GM12801 (cell line): ENCODE results near the gene THSD7A.

Source experiments
- TF ChIP-seq, protein P1 (sequence below): IDR thresholded peaks from one replicate; pipeline ENCODE4 v1.5.1; 2011; ENCODE audit warnings: control low read depth; ENCODE audit not compliant: insufficient read length; ENCODE audit errors: extremely low read depth

The THSD7A gene

DNA sequence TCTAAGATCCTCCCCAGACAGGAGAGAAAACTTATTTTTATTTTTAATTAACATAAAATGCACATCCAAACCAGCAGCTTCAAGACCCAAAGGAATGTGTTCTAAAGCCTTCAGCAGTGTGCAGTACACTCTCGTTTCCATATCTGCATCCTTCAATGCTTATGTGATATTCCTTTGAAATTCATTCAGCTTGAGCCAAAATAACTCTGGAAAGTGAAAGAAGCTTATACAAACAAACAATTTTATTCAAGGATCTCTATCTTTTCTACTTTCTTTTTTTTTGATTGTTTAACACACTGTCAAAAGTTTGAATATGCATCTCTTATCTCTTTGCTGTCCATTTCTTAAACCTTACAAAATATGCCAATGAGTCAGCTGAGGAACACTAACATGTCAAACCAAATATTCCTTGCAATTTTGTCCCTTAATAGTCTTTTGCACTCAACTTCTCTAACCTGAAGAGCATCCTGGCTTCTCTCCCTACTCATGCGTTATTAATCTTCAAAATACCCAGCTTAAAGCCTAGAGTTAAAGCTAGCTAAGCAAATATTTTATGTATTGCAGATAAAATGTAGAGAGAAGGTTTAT, 124.3 kb downstream of the THSD7A start:
- TF ChIP-seq, protein P1, sequence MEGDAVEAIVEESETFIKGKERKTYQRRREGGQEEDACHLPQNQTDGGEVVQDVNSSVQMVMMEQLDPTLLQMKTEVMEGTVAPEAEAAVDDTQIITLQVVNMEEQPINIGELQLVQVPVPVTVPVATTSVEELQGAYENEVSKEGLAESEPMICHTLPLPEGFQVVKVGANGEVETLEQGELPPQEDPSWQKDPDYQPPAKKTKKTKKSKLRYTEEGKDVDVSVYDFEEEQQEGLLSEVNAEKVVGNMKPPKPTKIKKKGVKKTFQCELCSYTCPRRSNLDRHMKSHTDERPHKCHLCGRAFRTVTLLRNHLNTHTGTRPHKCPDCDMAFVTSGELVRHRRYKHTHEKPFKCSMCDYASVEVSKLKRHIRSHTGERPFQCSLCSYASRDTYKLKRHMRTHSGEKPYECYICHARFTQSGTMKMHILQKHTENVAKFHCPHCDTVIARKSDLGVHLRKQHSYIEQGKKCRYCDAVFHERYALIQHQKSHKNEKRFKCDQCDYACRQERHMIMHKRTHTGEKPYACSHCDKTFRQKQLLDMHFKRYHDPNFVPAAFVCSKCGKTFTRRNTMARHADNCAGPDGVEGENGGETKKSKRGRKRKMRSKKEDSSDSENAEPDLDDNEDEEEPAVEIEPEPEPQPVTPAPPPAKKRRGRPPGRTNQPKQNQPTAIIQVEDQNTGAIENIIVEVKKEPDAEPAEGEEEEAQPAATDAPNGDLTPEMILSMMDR: no peak

DNA sequence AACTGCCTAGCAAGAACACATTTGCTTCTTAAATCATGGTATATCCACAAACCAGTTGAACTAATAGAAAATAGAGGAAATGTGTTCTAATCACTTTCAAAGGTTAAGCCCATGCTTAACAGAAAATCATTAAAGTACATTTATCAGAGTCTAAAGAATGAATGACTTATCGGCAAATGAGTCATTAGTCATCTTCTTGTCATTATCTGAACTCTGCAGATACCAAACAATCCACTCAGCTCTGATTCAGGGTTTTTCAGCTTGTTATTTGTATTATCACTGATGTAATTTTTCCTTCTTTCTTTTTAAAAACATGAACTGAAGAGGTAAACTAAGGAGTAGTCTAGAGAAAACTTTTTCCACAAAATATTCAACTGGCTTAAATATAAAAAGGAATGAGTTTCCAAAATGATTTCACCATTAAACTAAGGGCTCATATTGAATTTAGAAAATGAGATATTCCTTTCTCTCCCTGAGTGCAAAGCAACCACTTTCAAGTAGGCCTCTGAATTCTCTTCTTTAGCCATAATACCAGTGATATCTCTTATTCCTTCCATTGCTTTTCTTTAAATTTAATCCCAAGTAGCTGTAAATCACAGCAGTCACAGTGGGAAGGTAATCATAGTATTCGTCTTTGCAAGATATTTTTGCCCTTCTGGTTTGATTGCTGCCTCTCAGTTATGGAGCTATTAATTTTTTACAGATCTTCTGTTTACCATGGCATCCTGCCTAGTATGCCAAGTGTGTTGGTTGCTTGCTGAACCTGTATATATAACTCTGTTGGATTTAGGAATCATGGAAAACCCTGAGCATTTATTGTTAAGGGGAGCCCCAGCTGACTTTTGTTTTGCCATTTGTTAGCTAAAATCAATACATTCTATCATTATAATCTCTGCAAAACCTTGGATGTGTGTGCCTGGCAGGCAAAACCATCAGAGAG, 125.1 kb downstream of the THSD7A start:
- TF ChIP-seq, protein P1: no peak

DNA sequence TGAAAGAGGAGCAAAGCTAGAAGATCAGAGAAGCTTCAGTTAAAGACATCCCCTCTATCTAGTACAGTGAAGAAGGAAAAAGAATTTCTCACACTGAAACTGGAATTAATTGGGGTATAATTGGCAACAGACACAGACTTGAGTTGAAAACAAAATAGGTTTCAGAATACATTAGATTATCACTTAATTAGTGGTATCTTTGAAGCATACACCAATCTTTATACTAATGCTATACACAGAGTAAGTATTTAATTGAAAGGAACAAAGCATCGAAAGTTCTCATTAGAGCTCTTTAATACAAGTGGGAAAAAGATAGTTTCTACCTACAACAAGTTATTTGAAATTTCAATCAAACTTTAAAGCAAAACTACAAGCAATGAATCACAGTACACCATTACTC, 128.2 kb downstream of the THSD7A start:
- TF ChIP-seq, protein P1: no peak

DNA sequence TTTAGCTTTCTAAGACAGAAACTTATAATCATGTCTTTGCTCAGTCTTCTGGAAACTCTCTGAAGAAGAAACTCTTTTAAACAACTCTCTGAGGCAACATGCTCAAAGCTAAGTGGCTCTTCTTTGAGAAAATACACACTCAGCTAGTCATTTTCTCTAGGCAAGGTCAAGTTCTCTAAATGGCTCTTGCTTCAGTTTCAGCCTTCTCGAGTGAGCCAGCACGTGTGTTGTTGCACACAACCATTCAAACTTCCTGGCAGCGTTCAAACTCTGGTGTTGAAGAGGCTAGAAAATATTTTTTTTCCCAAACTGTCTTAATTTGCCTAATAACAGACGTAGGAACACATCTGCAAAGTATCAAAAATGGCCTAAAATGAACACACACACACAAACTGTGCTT, 129.1 kb downstream of the THSD7A start:
- TF ChIP-seq, protein P1: no peak

DNA sequence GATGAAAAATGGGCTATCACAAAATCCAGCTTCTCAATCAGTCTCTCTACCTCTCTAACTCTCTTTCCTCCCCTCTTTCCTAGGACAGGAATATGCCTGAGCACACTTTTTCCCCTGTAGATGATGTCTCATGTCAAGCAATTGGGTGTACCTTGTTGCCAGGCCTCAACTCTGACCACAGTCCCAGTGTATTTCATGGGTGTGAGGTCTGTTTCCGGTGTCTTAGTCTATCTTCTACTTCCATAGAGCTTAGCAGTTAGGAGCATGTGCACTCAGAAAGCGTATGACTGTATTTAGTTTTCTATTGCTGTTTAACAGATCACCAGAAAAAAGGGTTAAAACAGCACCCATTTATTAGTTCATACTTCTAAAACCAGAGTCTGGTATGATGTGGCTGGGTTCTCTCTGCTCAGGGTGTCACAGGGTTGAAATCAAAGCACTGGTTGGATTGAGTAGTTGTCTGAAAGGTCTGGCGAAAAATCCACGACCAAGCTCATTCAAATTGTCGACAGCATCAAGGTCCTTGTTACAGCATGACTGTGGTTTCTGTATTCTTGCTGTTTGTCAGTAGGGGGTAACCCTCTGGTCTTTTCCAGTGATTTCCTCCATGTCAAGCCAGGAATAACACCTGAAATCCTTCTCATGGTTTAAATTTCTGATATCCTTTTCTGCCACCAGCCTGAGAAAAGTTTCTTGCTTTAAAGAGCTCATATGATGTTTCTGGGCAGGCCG, 130.0 kb downstream of the THSD7A start:
- TF ChIP-seq, protein P1: no peak

DNA sequence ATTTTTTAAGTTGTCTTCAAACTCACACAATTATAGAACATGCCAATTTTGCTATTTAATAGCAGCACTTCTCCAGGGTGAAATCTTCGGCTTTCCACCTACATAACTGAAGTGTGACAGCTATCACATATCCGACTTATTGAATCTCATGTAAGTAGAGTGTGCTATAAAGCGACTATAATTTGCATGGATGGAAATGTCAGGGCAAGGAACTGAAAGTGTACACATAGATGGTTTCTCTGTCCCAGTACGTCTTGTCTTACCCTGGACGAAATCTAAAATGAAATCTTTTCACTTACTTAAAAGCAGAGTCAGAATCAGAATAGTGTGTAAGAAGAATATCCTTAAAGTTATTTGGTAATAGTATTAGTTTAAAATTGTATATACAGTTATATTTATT, 132.3 kb downstream of the THSD7A start:
- TF ChIP-seq, protein P1: no peak

DNA sequence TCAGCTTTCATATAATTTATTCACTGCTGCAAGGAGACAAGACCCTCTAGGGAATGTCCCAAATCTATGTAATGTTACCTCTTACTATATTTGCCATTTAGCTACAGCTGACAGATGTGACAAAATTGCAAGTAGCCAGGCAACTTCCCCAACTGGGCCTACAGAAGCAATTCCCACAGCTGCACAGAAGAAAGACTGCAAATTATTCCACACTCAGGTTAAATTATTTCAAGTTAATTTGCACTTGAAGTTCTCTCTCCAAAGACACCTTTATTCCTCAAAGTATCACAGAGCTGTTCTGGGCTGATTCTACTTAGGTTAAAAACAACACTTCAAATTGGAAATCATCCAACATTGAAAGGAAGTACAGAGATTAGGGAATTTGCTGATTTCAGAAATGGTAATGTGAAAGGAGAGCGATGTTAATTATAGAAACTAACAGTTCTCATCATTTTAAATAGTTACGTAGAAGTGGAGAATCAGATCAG, 133.6 kb downstream of the THSD7A start:
- TF ChIP-seq, protein P1: no peak
